Mammary epithelial cell (primary cell): ENCODE measurements around the gene TEX54.

ENCODE experiments used
- CTCF ChIP-seq, 2 donors: IDR thresholded peaks in 1 of 2; conservative IDR thresholded peaks in 1 of 2; 2 replicates each; pipeline ENCODE4 v1.5.1; 2011 to 2012; ENCODE audit warnings: inconsistent platforms in 2 of 2, low read length in 2 of 2, mild to moderate bottlenecking in 2 of 2, control low read depth in 1 of 2, low read depth in 1 of 2; ENCODE audit not compliant: insufficient read depth in 1 of 2; ENCODE audit errors: extremely low read depth in 1 of 2
- EZH2 ChIP-seq: IDR thresholded peaks from 2 replicates; pipeline ENCODE4 v1.6.1; 2012; ENCODE audit warnings: low read length, inconsistent platforms, borderline replicate concordance

GRCh38 chr11:62854013-62854824 is 21.6 kb upstream of the TEX54 start:
- TF ChIP-seq CTCF (conservative IDR thresholded peaks at IDR 0.05 in 1 of 2, IDR thresholded peaks at IDR 0.05 in 1 of 2; ENCODE audit: extremely low read depth in 1 of 2, insufficient read depth in 1 of 2, low read depth in 1 of 2, low read length in 2 of 2) (no peak), EZH2 (no peak)
